GM21367 (cell line): ENCODE measurements around the gene AGAP9.
"Not testable (repeated sequence)": the region's sequence is repeated elsewhere in the genome, so short reads cannot be mapped to it uniquely, and the experiment has no call there.

Source experiments
- ATAC-seq: cut with Tn5 transposase; IDR thresholded peaks from one replicate; pipeline ENCODE4 v1.9.1; 2021; ENCODE audit not compliant: unreplicated experiment

AGAP9 gene

DNA sequence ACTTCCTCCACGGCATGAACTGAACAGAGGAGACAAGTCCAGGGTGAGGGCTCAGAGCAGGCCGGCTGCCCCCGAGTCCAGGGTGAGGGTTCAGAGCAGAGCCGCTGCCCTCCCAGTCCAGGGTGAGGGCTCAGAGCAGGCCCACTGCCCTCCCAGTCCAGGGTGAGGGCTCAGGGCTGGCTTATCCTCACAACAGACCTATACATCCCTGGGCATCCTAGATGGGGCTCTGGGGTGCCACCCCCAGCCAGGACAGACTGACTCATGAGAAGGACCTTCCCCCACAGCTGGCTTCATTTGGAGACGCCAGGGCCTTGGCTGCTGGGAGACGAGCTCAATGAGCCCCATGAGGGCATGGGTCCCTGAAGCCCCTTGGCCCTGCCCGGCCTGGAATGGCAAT is 33.8 kb downstream of the AGAP9 start:
- not testable (repeated sequence) for ATAC-seq

- ATAC-seq: not testable (repeated sequence)
These were observed 37.5 kb downstream of the AGAP9 start for GRCh38 chr10:47485943-47486342.

GRCh38 chr10:47484786-47485185 is 38.7 kb downstream of the AGAP9 start:
- not testable (repeated sequence) for ATAC-seq

DNA sequence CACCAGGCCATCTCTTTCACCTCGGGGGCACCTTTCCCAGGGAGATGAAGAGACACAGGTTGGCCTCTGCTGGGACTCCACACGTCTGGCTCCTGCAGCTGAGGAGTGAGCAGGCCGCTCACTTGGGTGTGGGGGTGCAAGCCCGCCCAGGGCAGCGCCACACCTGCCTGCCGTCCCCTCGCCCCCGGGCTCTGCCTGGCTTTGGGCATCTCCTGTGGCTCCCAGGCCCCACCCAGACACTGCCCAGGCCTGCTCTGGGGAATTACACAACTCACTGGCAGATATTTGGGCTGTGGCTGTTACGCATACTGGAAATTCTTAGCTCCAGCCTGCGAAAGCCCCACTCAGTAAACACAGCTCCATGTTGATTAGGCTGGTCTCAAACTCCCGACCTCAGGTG is 39.5 kb downstream of the AGAP9 start, which contains the start of gene ANXA8:
TSS of gene ANXA8 (minus strand) at position 193 of the 400 bp plus-strand sequence. CDS start at position 11, 182 bp downstream.
- not testable (repeated sequence) for ATAC-seq

GRCh38 chr10:47482367-47482766 is 41.1 kb downstream of the AGAP9 start:
- not testable (repeated sequence) for ATAC-seq

DNA sequence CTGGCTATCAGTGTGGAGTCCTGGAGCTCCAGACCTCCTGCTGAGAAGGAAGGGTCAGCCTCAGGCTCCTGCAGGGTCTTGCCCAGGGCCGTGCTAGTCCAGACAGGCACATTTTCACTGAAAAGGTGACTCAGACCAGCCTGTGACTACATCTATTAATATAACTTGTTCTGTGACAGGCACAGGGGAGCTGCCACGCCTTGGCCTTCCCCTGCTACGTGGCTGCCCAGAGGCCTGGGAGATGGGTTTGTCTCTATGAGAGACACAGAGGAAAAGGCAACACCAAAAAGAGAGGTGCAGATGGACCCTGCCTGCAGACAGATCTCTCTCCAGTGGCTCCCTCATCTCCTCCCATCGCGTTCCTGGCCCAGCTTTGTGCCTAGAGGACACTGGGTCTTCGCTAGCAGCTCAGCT is 41.7 kb downstream of the AGAP9 start:
- ATAC-seq: not testable (repeated sequence)

DNA sequence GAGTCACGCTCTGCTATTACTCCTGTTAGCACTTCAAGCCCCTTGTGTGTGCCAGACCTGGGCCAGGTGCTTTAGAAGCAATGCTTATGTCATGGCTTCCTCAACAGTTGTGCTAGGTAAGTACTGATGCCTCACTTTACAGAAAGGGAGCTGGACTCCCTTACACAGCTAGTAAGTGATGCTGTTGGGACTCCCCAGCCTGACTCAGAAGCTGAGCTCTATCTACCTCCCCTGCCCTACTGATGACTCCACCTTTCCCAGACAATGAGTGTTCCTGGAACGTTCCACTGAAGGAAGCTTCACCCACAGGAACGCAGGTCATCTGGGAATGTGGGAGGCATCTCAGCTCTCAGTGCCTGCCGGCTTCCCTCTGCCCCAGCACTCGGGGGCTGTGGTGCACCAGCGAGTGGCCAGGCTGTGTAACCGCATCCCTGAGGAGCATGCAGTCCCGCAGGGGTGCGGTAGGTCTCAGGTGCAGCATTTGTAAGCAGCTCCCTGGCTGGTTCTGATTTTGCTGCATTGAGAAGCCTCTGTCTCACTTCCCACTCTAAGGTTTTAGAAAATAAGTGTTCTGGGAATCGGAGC is 42.2 kb downstream of the AGAP9 start:
- ATAC-seq: not testable (repeated sequence)

DNA sequence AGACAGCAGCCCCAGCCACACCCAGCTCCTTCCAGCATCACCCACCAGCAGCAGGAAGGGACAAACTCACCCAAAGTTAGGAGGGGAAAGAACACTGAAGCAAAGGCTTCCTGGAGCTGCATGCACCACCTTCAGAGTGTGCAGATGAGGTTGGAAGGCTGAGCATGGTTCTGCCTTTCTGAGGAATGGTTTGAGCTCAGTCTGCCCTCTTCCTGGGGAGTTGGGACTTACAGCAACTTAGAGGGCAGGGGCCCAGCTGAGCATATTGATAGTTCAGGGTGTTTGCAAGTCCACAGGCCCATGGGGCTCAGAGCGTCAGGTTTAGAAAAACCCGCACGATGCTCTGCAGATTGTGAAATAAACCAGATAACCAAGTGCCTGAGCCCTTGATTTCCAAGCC is 43.3 kb downstream of the AGAP9 start:
- ATAC-seq: not testable (repeated sequence)

- ATAC-seq: not testable (repeated sequence)
These were observed 45.3 kb downstream of the AGAP9 start for GRCh38 chr10:47478114-47478513.

DNA sequence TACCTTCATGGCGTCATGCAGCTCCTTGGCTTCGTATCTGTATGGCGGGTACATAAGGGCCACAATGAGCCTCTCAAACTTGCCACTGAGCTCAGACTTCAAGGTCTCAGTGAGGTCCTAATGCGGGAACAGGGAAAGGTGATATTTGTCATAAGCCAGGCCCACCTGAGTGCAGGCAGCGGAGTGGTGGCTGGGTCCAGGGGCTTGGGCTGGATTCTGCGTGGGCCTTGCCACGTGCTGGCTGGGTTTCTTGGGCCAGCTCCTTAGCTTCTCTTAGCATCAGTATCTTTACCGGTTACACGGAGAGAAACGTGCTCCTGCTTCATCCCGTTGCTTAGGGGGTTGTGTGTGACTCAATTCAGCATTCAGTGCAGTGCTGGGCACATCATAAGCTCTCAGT is 46.4 kb downstream of the AGAP9 start:
- not testable (repeated sequence) for ATAC-seq

GRCh38 chr10:47475101-47475500 is 48.3 kb downstream of the AGAP9 start:
- not testable (repeated sequence) for ATAC-seq

DNA sequence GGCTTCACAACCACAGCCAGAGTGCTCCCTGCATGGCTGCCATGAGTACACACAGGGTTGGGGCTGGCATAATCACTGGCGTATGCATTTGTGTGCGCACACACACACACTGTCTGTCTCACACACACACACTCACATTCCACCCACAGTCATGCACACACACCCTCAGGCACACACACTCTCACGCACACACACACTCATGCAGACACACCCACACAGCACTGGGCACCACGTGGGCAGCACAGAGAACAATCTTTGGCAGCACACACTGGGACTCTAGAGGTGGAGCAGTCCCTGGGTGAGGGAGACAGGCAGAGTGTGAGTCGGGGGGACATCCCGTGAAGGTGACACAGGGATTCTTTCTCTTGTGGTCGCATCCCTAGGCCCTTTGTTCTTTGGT is 49.9 kb downstream of the AGAP9 start:
- ATAC-seq: not testable (repeated sequence)

- not testable (repeated sequence) for ATAC-seq
These were observed 50.8 kb downstream of the AGAP9 start for GRCh38 chr10:47472647-47473046.

GRCh38 chr10:47472072-47472471 is 51.4 kb downstream of the AGAP9 start:
- not testable (repeated sequence) for ATAC-seq

DNA sequence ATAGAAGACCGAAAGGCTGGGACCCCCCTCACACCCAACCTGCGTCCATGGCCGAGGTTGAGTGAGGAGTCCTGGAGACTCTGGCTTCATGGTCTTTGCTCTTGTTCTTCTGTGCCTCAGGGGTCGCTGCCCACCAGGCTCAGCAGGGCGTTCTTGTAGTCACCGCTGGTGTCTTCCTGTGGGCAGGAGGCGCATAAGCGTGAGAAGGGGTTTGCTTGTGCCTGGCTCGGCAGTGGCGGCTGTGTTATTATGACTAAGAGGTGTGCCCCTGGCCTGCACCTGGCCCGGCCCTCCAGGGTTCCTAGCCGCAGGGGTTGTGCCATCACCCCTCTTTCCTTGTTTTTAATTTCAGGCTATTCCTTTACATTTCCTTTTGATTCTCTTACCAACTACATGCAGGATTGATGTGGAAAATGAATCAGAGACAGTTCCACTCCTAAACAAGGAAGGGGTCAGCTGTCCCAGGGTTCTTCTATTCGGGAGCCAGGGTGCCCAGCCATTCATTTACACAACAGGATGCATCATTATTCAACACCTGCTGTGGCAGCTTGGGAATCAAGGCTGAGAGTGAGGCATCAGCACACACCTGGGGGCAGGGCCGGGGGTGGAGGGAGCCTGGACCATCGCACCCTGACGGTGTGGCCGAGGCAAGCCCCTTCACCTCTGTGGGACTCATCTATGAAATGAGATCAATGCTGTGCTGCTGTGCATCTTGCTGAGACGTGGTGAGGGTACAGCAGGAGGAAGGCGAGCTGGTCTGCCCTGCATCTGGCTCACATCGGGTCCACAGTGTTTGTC is 54.5 kb downstream of the AGAP9 start:
- not testable (repeated sequence) for ATAC-seq

- not testable (repeated sequence) for ATAC-seq
These were observed 55.5 kb downstream of the AGAP9 start for GRCh38 chr10:47467957-47468356.

GRCh38 chr10:47467458-47467857 is 56.0 kb downstream of the AGAP9 start:
- ATAC-seq: not testable (repeated sequence)

- not testable (repeated sequence) for ATAC-seq
These were observed 58.1 kb downstream of the AGAP9 start for GRCh38 chr10:47465216-47465917.

- ATAC-seq: not testable (repeated sequence)
These were observed 60.7 kb downstream of the AGAP9 start for GRCh38 chr10:47462577-47463358.

DNA sequence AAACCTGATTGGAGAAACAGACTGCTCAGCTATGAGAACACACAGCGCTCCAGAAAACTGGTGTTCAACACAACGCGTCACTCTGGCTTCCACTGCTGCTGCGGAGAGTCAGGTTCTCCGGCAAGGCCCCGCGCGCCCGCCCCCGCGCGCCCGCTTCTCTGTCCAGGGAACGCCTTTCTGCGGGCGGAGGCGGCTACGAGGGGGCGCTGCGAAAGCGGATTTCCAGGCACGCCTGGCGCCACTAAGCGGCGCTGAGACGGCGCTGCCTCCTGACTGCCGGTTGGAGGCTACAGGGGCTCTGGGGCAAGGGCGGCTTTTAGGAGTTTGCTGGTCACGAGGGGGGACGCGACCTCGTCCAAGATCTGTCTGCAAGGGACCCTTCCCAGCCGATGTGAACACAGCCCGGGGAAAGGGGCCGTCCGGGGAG is 62.2 kb downstream of the AGAP9 start:
- ATAC-seq: peak; percentile 51
